Neuronal stem cell (in vitro differentiated cells): Measurements from ENCODE around the gene PRSS2.

ENCODE experiments used
- DNase-seq: peaks from one replicate; pipeline ENCODE4 v3.0.0-alpha.2; 2013; ENCODE audit warnings: low spot score
- H2AFZ ChIP-seq: one replicate; pipeline ENCODE4 v1.6.1; 2013; ENCODE audit warnings: mild to moderate bottlenecking, low read length, inconsistent platforms
- H2AK5ac ChIP-seq: 2 replicates; pipeline ENCODE4 v1.6.1; 2013; ENCODE audit warnings: low read depth, mild to moderate bottlenecking, inconsistent platforms, low read length, moderate library complexity, mixed read lengths
- H2BK120ac ChIP-seq: 2 replicates; pipeline ENCODE4 v1.6.1; 2013; ENCODE audit warnings: low read depth, mild to moderate bottlenecking, inconsistent platforms, low read length, moderate library complexity, mixed read lengths
- H2BK12ac ChIP-seq: one replicate; pipeline ENCODE4 v1.6.1; 2013; ENCODE audit warnings: low read length, inconsistent platforms
- H2BK15ac ChIP-seq: 2 replicates; pipeline ENCODE4 v1.6.1; 2013; ENCODE audit warnings: mild to moderate bottlenecking, low read length, inconsistent platforms, mixed read lengths
- H2BK5ac ChIP-seq: one replicate; pipeline ENCODE4 v1.6.1; 2013; ENCODE audit warnings: inconsistent platforms, mild to moderate bottlenecking, low read length, moderate library complexity
- H3K14ac ChIP-seq: one replicate; pipeline ENCODE4 v1.6.1; 2013; ENCODE audit warnings: low read length, inconsistent platforms
- H3K18ac ChIP-seq: 2 replicates; pipeline ENCODE4 v1.6.1; 2013; ENCODE audit warnings: low read length, inconsistent platforms
- H3K23ac ChIP-seq: 2 replicates; pipeline ENCODE4 v1.6.1; 2013; ENCODE audit warnings: low read depth, mild to moderate bottlenecking, mixed read lengths, low read length, inconsistent platforms; ENCODE audit not compliant: poor library complexity
- H3K27ac ChIP-seq: replicated peaks from 3 replicates; pipeline ENCODE4 v1.5.1; 2013; ENCODE audit warnings: low read length, inconsistent platforms
- H3K27me3 ChIP-seq, 3 experiments: 2 replicates each; pipeline ENCODE4 v1.6.1; 2013; ENCODE audit warnings: low read length in 3 of 3, mild to moderate bottlenecking in 2 of 3, inconsistent platforms in 1 of 3, low read depth in 1 of 3, mixed read lengths in 1 of 3, moderate library complexity in 1 of 3; ENCODE audit not compliant: control insufficient read depth in 3 of 3, insufficient read depth in 3 of 3
- H3K36me3 ChIP-seq, 2 donors: replicated peaks in 1 of 2; 2 replicates each; pipeline ENCODE4 v1.6.1; 2013; ENCODE audit warnings: low read length in 2 of 2; ENCODE audit not compliant: control insufficient read depth in 2 of 2, insufficient read depth in 2 of 2
- H3K4ac ChIP-seq: 2 replicates; pipeline ENCODE4 v1.6.1; 2013; ENCODE audit warnings: inconsistent platforms, mild to moderate bottlenecking, low read length, moderate library complexity
- H3K4me1 ChIP-seq, 2 donors: 1 replicate in 1 of 2; 2 replicates in 1 of 2; pipeline ENCODE4 v1.6.1; 2013; ENCODE audit warnings: low read length in 2 of 2, low read depth in 1 of 2; ENCODE audit not compliant: control insufficient read depth in 2 of 2, insufficient read depth in 1 of 2
- H3K4me2 ChIP-seq: one replicate; pipeline ENCODE4 v1.6.1; 2013; ENCODE audit warnings: mild to moderate bottlenecking, low read length, inconsistent platforms; ENCODE audit not compliant: insufficient read depth, poor library complexity, severe bottlenecking
- H3K4me3 ChIP-seq, 2 donors: 2 replicates each; pipeline ENCODE4 v1.5.1; 2013; ENCODE audit warnings: low read length in 2 of 2, mild to moderate bottlenecking in 2 of 2, inconsistent platforms in 1 of 2, moderate library complexity in 1 of 2
- H3K79me1 ChIP-seq: one replicate; pipeline ENCODE4 v1.6.1; 2013; ENCODE audit warnings: low read depth, mild to moderate bottlenecking, inconsistent platforms, low read length, moderate library complexity
- H3K9ac ChIP-seq: one replicate; pipeline ENCODE4 v1.6.1; 2013; ENCODE audit warnings: mild to moderate bottlenecking, low read depth, low read length, inconsistent platforms; ENCODE audit not compliant: poor library complexity
- H3K9me3 ChIP-seq, 2 donors: replicated peaks in 1 of 2; 2 replicates each; pipeline versions ENCODE3 to v1.6.1; 2013; ENCODE audit warnings: low read length in 2 of 2, mild to moderate bottlenecking in 2 of 2, inconsistent platforms in 1 of 2, low read depth in 1 of 2, mixed read lengths in 1 of 2, moderate library complexity in 1 of 2; ENCODE audit not compliant: control insufficient read depth in 2 of 2, insufficient read depth in 1 of 2
- H4K8ac ChIP-seq: one replicate; pipeline ENCODE4 v1.6.1; 2013; ENCODE audit warnings: low read depth, mild to moderate bottlenecking, inconsistent platforms, low read length, moderate library complexity
- H4K91ac ChIP-seq: one replicate; pipeline ENCODE4 v1.6.1; 2013; ENCODE audit warnings: low read length, low read depth, mild to moderate bottlenecking, inconsistent platforms; ENCODE audit not compliant: poor library complexity
- WGBS, 2 donors: extraction: QIAGEN DNeasy Blood & Tissue Kit; methylation state at CpG; one replicate each; pipeline ENCODE4 v1.1.7; 2013; ENCODE audit warnings: missing lambda C conversion rate in 2 of 2, mixed read lengths in 1 of 2; ENCODE audit not compliant: insufficient read length in 2 of 2, insufficient replicate concordance in 1 of 2; ENCODE audit errors: extremely low coverage in 2 of 2; 5-methylcytosine and 5-hydroxymethylcytosine counted together

PRSS2 gene

GRCh38 chr7:142806022-142806356 lies 35.2 kb downstream of the PRSS2 start:
- H3K79me1 ChIP-seq, result no peaks in the 10 kb centered on the region
- H2BK5ac ChIP-seq, result no peak overlapping the region
- no peak overlapping the region for H3K4ac ChIP-seq
- peaks cover 0 to 5% (median 0%) of the 10 kb centered on the region in 3 experiments for H3K27me3 ChIP-seq
- no CpG with 5 or more reads among the region's 2 CpGs for WGBS, 2 donors
- no peak overlapping the region for H3K18ac ChIP-seq
- H3K9ac ChIP-seq, result no peak overlapping the region
- H2AFZ ChIP-seq, result no peak overlapping the region
- H2BK120ac ChIP-seq, result no peak overlapping the region
- no peak overlapping the region for H3K14ac ChIP-seq
- H2AK5ac ChIP-seq, result no peak overlapping the region
- no peak overlapping the region for H3K4me2 ChIP-seq
- no peaks in the 10 kb centered on the region for H3K4me1 ChIP-seq
- H4K8ac ChIP-seq, result no peak overlapping the region
- no peak overlapping the region for H3K23ac ChIP-seq
- no peak overlapping the region for H3K27ac ChIP-seq
- H3K9me3 ChIP-seq, result no peaks in the 10 kb centered on the region
- no peak overlapping the region for H2BK12ac ChIP-seq
- DNase-seq, result no peak
- no peak overlapping the region for H3K4me3 ChIP-seq
- H2BK15ac ChIP-seq, result no peak overlapping the region
- no peaks in the 10 kb centered on the region for H3K36me3 ChIP-seq
- H4K91ac ChIP-seq, result no peak overlapping the region

- no peak overlapping the region for H3K23ac ChIP-seq
- H3K14ac ChIP-seq, result no peak overlapping the region
- no peak for DNase-seq
- no peak overlapping the region for H3K9ac ChIP-seq
- no peak overlapping the region for H2BK120ac ChIP-seq
- H3K36me3 ChIP-seq, result no peaks in the 10 kb centered on the region
- no CpG with 5 or more reads among the region's 1 CpG for WGBS, 2 donors
- no peaks in the 10 kb centered on the region for H3K9me3 ChIP-seq
- H2AK5ac ChIP-seq, result no peak overlapping the region
- no peak overlapping the region for H4K8ac ChIP-seq
- H3K4ac ChIP-seq, result no peak overlapping the region
- H3K4me1 ChIP-seq, result no peaks in the 10 kb centered on the region
- no peak overlapping the region for H2BK15ac ChIP-seq
- H3K4me2 ChIP-seq, result no peak overlapping the region
- no peak overlapping the region for H2BK12ac ChIP-seq
- no peak overlapping the region for H3K27ac ChIP-seq
- H3K18ac ChIP-seq, result no peak overlapping the region
- no peak overlapping the region for H2AFZ ChIP-seq
- H2BK5ac ChIP-seq, result no peak overlapping the region
- no peak overlapping the region for H3K4me3 ChIP-seq
- H4K91ac ChIP-seq, result no peak overlapping the region
- H3K79me1 ChIP-seq, result no peaks in the 10 kb centered on the region
- no peaks in the 10 kb centered on the region for H3K27me3 ChIP-seq
Measured at GRCh38 chr7:142806957-142807356, 36.2 kb downstream of the PRSS2 start.

- no CpG with 5 or more reads among the region's 3 CpGs for WGBS, 2 donors
- H3K4me3 ChIP-seq, result no peak overlapping the region
- no peak overlapping the region for H2AFZ ChIP-seq
- no peak overlapping the region for H3K14ac ChIP-seq
- H3K27me3 ChIP-seq, result no peaks in the 10 kb centered on the region
- H3K9me3 ChIP-seq, result no peaks in the 10 kb centered on the region
- H3K18ac ChIP-seq, result no peak overlapping the region
- no peak overlapping the region for H3K9ac ChIP-seq
- no peaks in the 10 kb centered on the region for H3K79me1 ChIP-seq
- no peak overlapping the region for H3K4me2 ChIP-seq
- H3K4ac ChIP-seq, result no peak overlapping the region
- H2BK120ac ChIP-seq, result no peak overlapping the region
- no peak overlapping the region for H2BK5ac ChIP-seq
- no peak overlapping the region for H4K8ac ChIP-seq
- no peak overlapping the region for H4K91ac ChIP-seq
- H2BK15ac ChIP-seq, result no peak overlapping the region
- no peak overlapping the region for H3K27ac ChIP-seq
- H2BK12ac ChIP-seq, result no peak overlapping the region
- H3K4me1 ChIP-seq, result no peaks in the 10 kb centered on the region
- no peaks in the 10 kb centered on the region for H3K36me3 ChIP-seq
- DNase-seq, result no peak
- H3K23ac ChIP-seq, result no peak overlapping the region
- H2AK5ac ChIP-seq, result no peak overlapping the region
Measured at GRCh38 chr7:142807855-142808460, 37.2 kb downstream of the PRSS2 start.

GRCh38 chr7:142808461-142808801 lies 37.7 kb downstream of the PRSS2 start:
- H2BK12ac ChIP-seq, result no peak overlapping the region

More at GRCh38 chr7:142808461-142808801, 37.7 kb downstream of the PRSS2 start:
- no peak overlapping the region for H3K14ac ChIP-seq
- H2AFZ ChIP-seq, result no peak overlapping the region
- no peaks in the 10 kb centered on the region for H3K36me3 ChIP-seq
- H3K4me2 ChIP-seq, result no peak overlapping the region
- no peaks in the 10 kb centered on the region for H3K4me1 ChIP-seq
- H4K8ac ChIP-seq, result no peak overlapping the region
- no peak overlapping the region for H3K4me3 ChIP-seq
- no peak overlapping the region for H2BK5ac ChIP-seq
- no peaks in the 10 kb centered on the region for H3K9me3 ChIP-seq
- no peaks in the 10 kb centered on the region for H3K79me1 ChIP-seq
- no peak overlapping the region for H2BK15ac ChIP-seq
- H3K9ac ChIP-seq, result no peak overlapping the region
- H3K4ac ChIP-seq, result no peak overlapping the region
- no peak overlapping the region for H2BK120ac ChIP-seq
- no peak overlapping the region for H3K27ac ChIP-seq
- H2AK5ac ChIP-seq, result no peak overlapping the region
- no peak overlapping the region for H3K18ac ChIP-seq
- H3K23ac ChIP-seq, result no peak overlapping the region
- no peak for DNase-seq
- H3K27me3 ChIP-seq, result no peaks in the 10 kb centered on the region
- no peak overlapping the region for H4K91ac ChIP-seq
